ENCODE data around the gene ITPA. TPM values are rescaled to one million over a fixed set of nuclear protein-coding genes. Genes with fewer than 3 reads are reported as not detected.

The ITPA gene
- total and polyA plus RNA-seq, 2 donors (not counting 1 experiment from before 2014, with no cell fraction given) = 55.5 to 65.6 TPM

GRCh38 chr20:3227936-3228749 lies 18.8 kb downstream of the ITPA start:
- Mint-ChIP-seq H3K4me1 (peaks cover 13% of the 10 kb centered on the region), H3K27ac (no peak overlapping the region), H3K27me3 (no peaks in the 10 kb centered on the region), H3K4me3 (no peak overlapping the region), H3K9me3 (ENCODE audit: insufficient read depth) (no peaks in the 10 kb centered on the region)
- H3K27me3 ChIP-seq (replicated peaks in 1 of 4; ENCODE audit: control extremely low read depth in 1 of 4, control insufficient read depth in 3 of 4, insufficient read depth in 4 of 4, low read length in 3 of 4) = no peaks in the 10 kb centered on the region
- H3K4me3 ChIP-seq (ENCODE audit: control extremely low read depth in 1 of 5, extremely low read depth in 1 of 5, insufficient read depth in 1 of 5, low read depth in 2 of 5, low read length in 4 of 5) = no peak overlapping the region
- H4K20me1 ChIP-seq (ENCODE audit: control insufficient read depth, insufficient read depth, low read length, poor library complexity, severe bottlenecking) = no peaks in the 10 kb centered on the region
- no peaks in the 10 kb centered on the region for H3K79me2 ChIP-seq (ENCODE audit: control insufficient read depth, insufficient read depth, low read length)
- ATAC-seq (ENCODE audit: low read depth) = no peak
- H3K27ac ChIP-seq (ENCODE audit: low read length in 2 of 2) = no peak overlapping the region
- 91% methylated on average over 33 of the region's 42 CpGs for WGBS (ENCODE audit: insufficient coverage)
- TF ChIP-seq EZH2 (IDR thresholded peaks at IDR 0.05; ENCODE audit: borderline replicate concordance, insufficient read depth, low read depth, low read length, poor library complexity, severe bottlenecking) (no peak), CTCF (IDR thresholded peaks at IDR 0.05) (no peak)
- H3K4me2 ChIP-seq (replicated peaks; ENCODE audit: low read depth, low read length, poor library complexity, severe bottlenecking) = no peak overlapping the region
- intact Hi-C loops (cut with micrococcal nuclease) = no loop called here
- H3K4me1 ChIP-seq (ENCODE audit: control insufficient read depth in 2 of 2, insufficient read depth in 2 of 2, low read length in 2 of 2) = peaks cover 9 to 10% of the 10 kb centered on the region in 2 donors
- no peaks in the 10 kb centered on the region for H3K36me3 ChIP-seq (replicated peaks in 1 of 2; ENCODE audit: control extremely low read depth in 1 of 2, control insufficient read depth in 1 of 2, extremely low read depth in 1 of 2, insufficient read depth in 2 of 2, low read length in 1 of 2)
- no peak overlapping the region for H3K9ac ChIP-seq (ENCODE audit: low read length)
- DNase-seq = no peak
- POLR2A ChIA-PET = no interaction called here
- no peak overlapping the region for H2AFZ ChIP-seq (ENCODE audit: insufficient read depth, low read depth, low read length, poor library complexity, severe bottlenecking)
- CTCF ChIA-PET = no interaction called here
- H3K9me3 ChIP-seq (ENCODE audit: control extremely low read depth in 1 of 3, control insufficient read depth in 2 of 3, insufficient read depth in 1 of 3, low read length in 2 of 3) = no peaks in the 10 kb centered on the region

- H3K4me1 ChIP-seq (ENCODE audit: control insufficient read depth in 2 of 2, insufficient read depth in 2 of 2, low read length in 2 of 2) = peaks cover 4% of the 10 kb centered on the region in 2 donors
- intact Hi-C loops (cut with micrococcal nuclease) = no loop called here
- 94% methylated on average over 7 of the region's 11 CpGs for WGBS (ENCODE audit: insufficient coverage)
- DNase-seq (no peak), ATAC-seq (ENCODE audit: low read depth) (no peak)
- no peak overlapping the region for H3K4me3 ChIP-seq (ENCODE audit: control extremely low read depth in 1 of 5, extremely low read depth in 1 of 5, insufficient read depth in 1 of 5, low read depth in 2 of 5, low read length in 4 of 5)
- ChIA-PET POLR2A (no interaction called here), CTCF (no interaction called here)
- no peak overlapping the region for H3K9ac ChIP-seq (ENCODE audit: low read length)
- no peak overlapping the region for H3K27ac ChIP-seq (ENCODE audit: low read length in 2 of 2)
- no peak overlapping the region for H3K4me3 Mint-ChIP-seq
- H3K9me3 Mint-ChIP-seq (ENCODE audit: insufficient read depth) = no peaks in the 10 kb centered on the region
- H3K79me2 ChIP-seq (ENCODE audit: control insufficient read depth, insufficient read depth, low read length) = no peaks in the 10 kb centered on the region
- H2AFZ ChIP-seq (ENCODE audit: insufficient read depth, low read depth, low read length, poor library complexity, severe bottlenecking) = no peak overlapping the region
- H3K36me3 ChIP-seq (replicated peaks in 1 of 2; ENCODE audit: control extremely low read depth in 1 of 2, control insufficient read depth in 1 of 2, extremely low read depth in 1 of 2, insufficient read depth in 2 of 2, low read length in 1 of 2) = no peaks in the 10 kb centered on the region
- no peaks in the 10 kb centered on the region for H3K9me3 ChIP-seq (ENCODE audit: control extremely low read depth in 1 of 3, control insufficient read depth in 2 of 3, insufficient read depth in 1 of 3, low read length in 2 of 3)
- H3K4me2 ChIP-seq (replicated peaks; ENCODE audit: low read depth, low read length, poor library complexity, severe bottlenecking) = no peak overlapping the region
- H3K27ac Mint-ChIP-seq = no peak overlapping the region
- peaks cover 8% of the 10 kb centered on the region for H3K4me1 Mint-ChIP-seq
- H4K20me1 ChIP-seq (ENCODE audit: control insufficient read depth, insufficient read depth, low read length, poor library complexity, severe bottlenecking) = no peaks in the 10 kb centered on the region
- no peaks in the 10 kb centered on the region for H3K27me3 Mint-ChIP-seq
- no peaks in the 10 kb centered on the region for H3K27me3 ChIP-seq (replicated peaks in 1 of 4; ENCODE audit: control extremely low read depth in 1 of 4, control insufficient read depth in 3 of 4, insufficient read depth in 4 of 4, low read length in 3 of 4)
- TF ChIP-seq EZH2 (IDR thresholded peaks at IDR 0.05; ENCODE audit: borderline replicate concordance, insufficient read depth, low read depth, low read length, poor library complexity, severe bottlenecking) = no peak
- TF ChIP-seq CTCF (IDR thresholded peaks at IDR 0.05) = no peak
Observed at GRCh38 chr20:3228750-3229032, 19.4 kb downstream of the ITPA start.

Data from B cell (primary cell).